Panc1 (cell line): ENCODE data around the gene ABL1.

Experiments used
- CTCF ChIP-seq: fragments of 450-650 bp; IDR thresholded peaks from 2 replicates; pipeline ENCODE4 v1.5.1; 2017; ENCODE audit warnings: mild to moderate bottlenecking
- POLR2AphosphoS5 ChIP-seq: IDR thresholded peaks from 2 replicates; pipeline ENCODE4 v1.6.1; 2012; ENCODE audit warnings: mild to moderate bottlenecking, low read depth, low read length, moderate library complexity
- REST ChIP-seq, 2 experiments: IDR thresholded peaks; 2 replicates each; pipeline ENCODE4 v1.6.1; 2011 to 2012; ENCODE audit warnings: low read depth in 2 of 2, control low read depth in 1 of 2, low read length in 1 of 2, mild to moderate bottlenecking in 1 of 2, moderate library complexity in 1 of 2; ENCODE audit not compliant: insufficient read depth in 1 of 2
- SIN3A ChIP-seq: IDR thresholded peaks from 2 replicates; pipeline ENCODE4 v1.6.1; 2012; ENCODE audit warnings: low read depth, mild to moderate bottlenecking, low read length, moderate library complexity, borderline replicate concordance; ENCODE audit not compliant: insufficient read depth
- TCF7L2 ChIP-seq: IDR thresholded peaks from 2 replicates; pipeline ENCODE4 v1.6.1; 2011; ENCODE audit warnings: mild to moderate bottlenecking, low read depth, low read length, inconsistent platforms

GRCh38 chr9:130929571-130930038 lies 94.6 kb downstream of the ABL1 start:
- no peak for TF ChIP-seq CTCF
- no peak for TF ChIP-seq POLR2AphosphoS5
- TF ChIP-seq SIN3A = no peak
- TF ChIP-seq REST (IDR thresholded peaks at IDR 0.05; ENCODE audit: insufficient read depth in 1 of 2, low read depth in 2 of 2, low read length in 1 of 2) = no peak
- no peak for TF ChIP-seq TCF7L2
